Omental fat pad (tissue), 4 donors: ENCODE measurements around the gene UROD. TPM values are rescaled to one million over a fixed set of nuclear protein-coding genes. Genes with fewer than 3 reads are reported as not detected.
A peak's percentile ranks its signal among the peaks of the same experiment; 100 is the strongest.

ENCODE experiments used
- ATAC-seq: fragments of 150-250 bp; one replicate; pipeline ENCODE4 v1.9.1; 2016; ENCODE audit warnings: mild to moderate bottlenecking, moderate library complexity; ENCODE audit not compliant: low FRiP score
- DNase-seq: peaks from one replicate; pipeline ENCODE4 v3.0.0-alpha.2; 2019; ENCODE audit warnings: low spot score
- total RNA-seq, 4 donors: library from RNA; depleted of rRNA; stranded (reverse); fragments of >200 nt; gene quantifications; one replicate each; pipeline ENCODE4 v1.1.0, GENCODE V29; 2016
- TF ChIP-seq, protein P1 (sequence below), 3 donors: fragments of 450-650 bp; IDR thresholded peaks; one replicate each; pipeline ENCODE4 v1.5.1; 2016 to 2017; ENCODE audit warnings: antibody characterized with exemption in 3 of 3, mild to moderate bottlenecking in 3 of 3, moderate library complexity in 2 of 3

Gene UROD
- total RNA-seq, 4 donors from 2014 or later, result 65.6 to 79.4 (median 76.2) TPM

DNA sequence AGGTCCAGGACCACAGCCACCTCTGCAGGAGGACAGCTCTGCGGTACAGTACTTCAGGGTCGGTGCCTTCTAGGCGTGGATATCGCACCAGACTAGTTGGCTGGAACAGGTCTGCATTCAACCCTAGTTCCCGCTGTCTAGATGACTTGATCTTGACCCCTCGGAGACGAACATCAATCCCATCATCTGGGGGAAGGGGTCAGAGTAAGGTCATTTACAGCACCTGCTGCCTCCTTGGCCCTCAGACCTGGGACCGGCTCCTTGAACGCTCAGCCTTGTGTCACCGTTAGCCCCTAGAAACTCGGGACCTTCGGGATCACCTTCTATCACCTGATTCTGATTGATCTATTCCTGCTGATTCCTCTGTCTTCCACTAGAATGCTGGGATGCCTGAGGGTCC lies 3.5 kb upstream of the UROD start:
- DNase-seq (no peak), ATAC-seq (no peak)
- TF ChIP-seq, protein P1, sequence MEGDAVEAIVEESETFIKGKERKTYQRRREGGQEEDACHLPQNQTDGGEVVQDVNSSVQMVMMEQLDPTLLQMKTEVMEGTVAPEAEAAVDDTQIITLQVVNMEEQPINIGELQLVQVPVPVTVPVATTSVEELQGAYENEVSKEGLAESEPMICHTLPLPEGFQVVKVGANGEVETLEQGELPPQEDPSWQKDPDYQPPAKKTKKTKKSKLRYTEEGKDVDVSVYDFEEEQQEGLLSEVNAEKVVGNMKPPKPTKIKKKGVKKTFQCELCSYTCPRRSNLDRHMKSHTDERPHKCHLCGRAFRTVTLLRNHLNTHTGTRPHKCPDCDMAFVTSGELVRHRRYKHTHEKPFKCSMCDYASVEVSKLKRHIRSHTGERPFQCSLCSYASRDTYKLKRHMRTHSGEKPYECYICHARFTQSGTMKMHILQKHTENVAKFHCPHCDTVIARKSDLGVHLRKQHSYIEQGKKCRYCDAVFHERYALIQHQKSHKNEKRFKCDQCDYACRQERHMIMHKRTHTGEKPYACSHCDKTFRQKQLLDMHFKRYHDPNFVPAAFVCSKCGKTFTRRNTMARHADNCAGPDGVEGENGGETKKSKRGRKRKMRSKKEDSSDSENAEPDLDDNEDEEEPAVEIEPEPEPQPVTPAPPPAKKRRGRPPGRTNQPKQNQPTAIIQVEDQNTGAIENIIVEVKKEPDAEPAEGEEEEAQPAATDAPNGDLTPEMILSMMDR (IDR thresholded peaks at IDR 0.05), result no peak

DNA sequence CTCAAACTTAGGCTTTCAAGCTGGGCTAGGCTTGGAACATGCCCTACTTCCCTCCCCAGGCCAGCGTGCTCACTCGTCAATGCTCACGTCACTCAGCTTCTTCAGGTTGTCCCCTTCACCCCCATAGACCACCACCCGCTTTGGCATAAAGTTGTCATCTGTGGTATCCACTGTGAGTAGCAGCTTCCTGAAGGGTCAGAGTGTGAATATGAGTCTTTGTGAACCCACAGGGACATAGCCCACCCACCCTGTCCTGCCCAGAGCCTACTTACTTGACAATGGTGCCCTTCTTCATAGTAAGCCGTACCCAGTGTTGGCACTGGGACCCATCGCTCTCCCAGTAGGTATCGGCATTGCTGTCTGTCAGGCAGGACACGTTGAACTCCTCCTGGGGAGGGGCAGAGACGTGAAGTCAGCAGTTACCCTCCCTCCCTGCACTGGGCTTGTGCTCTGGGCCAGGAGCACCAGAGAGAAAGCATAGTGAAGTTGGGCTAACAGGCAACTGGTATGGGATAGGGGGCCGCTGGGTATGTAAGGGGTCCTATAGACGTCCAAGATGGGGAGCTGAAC lies 2.7 kb upstream of the UROD start:
- DNase-seq, result no peak
- ATAC-seq, result no peak
- TF ChIP-seq, protein P1 (IDR thresholded peaks at IDR 0.05), result no peak

DNA sequence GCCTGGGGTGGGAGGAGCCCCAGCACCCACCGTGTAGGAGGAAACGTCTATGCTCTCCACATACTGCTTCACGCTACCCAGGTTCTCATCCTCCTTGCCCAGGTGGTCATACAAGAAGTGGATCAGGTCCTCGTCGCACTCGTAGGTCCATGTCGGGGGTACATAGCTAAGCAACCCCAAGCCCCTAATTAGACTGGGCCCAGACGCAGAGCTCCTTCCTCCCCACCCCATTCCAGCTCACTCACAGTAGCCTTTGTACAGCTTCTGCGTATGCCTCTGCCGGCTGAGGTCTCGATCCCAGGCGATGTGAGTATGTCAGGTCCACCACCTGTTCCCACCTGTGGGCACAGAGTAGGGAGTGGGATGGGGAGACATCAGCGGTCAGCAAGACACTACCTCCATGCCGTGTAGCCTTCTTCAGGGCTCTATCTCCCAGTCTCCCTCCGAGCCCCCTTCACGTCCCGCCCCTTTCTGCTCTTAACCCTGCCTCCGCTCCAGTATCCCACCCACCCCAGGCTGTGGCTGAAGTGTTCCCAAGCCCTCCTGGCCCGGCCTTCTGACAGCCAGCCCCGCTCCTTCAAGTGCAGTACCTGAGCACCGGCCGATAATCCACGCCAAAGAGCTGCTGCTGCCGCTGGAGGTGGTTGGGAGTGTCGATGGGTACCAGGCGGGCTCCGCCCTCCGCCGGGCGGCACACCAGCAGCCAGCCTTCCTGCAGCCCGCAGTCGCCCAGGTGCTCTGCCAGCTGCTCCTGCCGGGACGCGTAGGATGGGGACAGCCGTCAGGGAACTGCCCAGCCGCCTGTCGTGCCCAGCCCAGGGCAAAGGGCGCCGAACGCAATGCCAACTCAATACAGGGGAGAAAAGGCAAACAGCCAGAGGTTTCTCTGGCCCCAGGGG lies 1.8 kb upstream of the UROD start:
- no peak for ATAC-seq
- TF ChIP-seq, protein P1 (IDR thresholded peaks at IDR 0.05), result no peak
- no peak for DNase-seq

DNA sequence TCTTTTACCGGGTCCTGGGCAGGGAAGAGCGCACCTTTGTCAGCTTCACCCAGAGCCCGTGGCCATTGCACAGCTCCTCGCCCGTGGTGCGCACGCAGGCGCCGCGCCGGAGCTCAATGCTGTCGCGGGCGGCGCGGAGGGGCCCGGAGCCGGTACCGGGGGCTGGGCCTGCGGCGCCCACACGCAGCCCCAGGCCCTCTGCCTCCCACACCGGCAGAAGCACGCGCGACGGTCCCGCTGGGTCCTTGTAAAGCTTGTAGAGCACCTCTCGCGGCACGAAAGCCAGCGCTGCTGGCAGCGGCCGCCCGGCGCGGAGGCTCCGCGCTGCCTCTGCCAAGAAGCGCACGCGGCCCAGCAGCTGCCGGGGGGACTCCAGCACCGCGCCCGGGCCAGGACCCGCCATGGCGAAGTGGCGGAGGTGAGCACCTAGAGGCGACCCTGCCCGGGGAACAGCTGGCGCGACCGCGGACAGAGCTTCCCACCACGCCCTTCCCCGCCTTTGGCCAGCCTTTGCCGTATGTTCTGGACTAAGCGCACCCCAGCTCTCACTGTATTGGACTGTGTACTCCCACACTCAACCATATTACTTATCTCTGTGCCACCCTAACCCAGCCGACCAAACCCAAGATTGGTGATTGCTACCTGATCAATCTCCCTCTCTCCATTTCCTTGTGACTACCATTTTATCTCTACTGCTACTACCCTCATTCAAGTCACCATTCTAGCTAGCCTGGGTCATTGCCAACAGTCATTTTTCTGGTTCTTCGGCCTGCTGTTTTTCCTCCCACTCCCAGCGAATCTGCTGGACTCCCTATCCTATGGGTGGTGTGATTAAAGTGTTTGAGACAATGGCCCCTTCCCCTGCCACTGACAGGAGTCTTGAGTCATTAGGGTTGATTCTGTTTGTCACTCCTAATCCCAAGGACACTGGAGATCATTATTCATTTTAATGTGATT lies 921 bp upstream of the UROD start, which contains the start of gene HECTD3:
Gene HECTD3, minus strand, starts transcription at position 470 of the 957 bp plus-strand sequence. Its CDS starts 67 bp downstream, at position 403.
- ATAC-seq, result peak; percentile 61
- DNase-seq, result no peak
- TF ChIP-seq, protein P1 (IDR thresholded peaks at IDR 0.05), result no peak

DNA sequence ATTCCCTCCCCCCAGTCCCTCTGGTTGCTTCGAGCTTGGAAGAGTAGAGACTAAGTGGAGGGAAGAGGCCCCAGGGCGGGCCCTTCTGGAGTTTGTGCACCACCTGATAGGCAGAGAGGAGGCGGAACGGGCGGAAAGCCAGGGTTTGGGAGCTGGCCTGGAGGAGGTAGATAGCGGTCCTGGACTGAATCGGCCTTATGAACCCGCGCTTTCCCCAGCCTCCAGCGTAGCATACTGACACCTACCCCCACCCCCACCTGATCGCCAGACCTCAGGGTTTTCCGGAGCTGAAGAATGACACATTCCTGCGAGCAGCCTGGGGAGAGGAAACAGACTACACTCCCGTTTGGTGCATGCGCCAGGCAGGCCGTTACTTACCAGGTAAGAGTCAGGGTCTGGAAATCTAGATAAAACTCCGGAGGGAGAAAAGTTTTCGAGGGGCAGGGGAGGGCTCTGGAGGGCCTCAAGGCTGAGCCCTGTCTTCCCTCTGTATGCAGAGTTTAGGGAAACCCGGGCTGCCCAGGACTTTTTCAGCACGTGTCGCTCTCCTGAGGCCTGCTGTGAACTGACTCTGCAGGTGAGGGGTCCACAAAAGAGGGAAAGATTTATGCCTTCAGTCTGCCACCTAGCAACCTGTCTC lies 705 bp downstream of the UROD start:
- TF ChIP-seq, protein P1 (IDR thresholded peaks at IDR 0.05), result no peak
- peak; percentile 51 for DNase-seq
- peak; percentile 50 for ATAC-seq

DNA sequence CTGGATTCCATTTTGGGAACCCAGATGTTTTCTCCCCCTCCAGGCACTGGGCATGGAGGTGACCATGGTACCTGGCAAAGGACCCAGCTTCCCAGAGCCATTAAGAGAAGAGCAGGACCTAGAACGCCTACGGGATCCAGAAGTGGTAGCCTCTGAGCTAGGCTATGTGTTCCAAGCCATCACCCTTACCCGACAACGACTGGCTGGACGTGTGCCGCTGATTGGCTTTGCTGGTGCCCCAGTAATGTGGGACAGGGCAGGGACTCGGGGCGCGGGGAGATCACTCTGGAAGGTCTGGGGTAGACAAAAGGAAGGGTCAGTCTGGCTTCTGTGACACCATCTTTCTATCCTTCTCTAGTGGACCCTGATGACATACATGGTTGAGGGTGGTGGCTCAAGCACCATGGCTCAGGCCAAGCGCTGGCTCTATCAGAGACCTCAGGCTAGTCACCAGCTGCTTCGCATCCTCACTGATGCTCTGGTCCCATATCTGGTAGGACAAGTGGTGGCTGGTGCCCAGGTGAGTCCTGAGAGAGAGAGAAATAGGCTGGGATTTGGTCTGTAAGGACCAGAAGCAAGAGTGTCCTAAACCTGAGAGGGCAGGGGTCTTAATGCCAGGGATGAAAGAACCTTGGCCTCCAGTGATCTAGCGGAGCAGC lies 1.6 kb downstream of the UROD start:
- TF ChIP-seq, protein P1 (IDR thresholded peaks at IDR 0.05), result no peak
- ATAC-seq (no peak), DNase-seq (no peak)
